Mesenchymal stem cell (in vitro differentiated cells and primary cell): ENCODE measurements around the gene MAP3K14.

Experiments
- DNase-seq: peaks from one replicate; pipeline ENCODE4 v3.0.0-alpha.2; 2013
- H2AFZ ChIP-seq: one replicate; pipeline ENCODE4 v1.6.1; 2013; ENCODE audit warnings: low read depth, mild to moderate bottlenecking, control low read depth, inconsistent platforms, low read length, moderate library complexity
- H2AK5ac ChIP-seq: 2 replicates; pipeline ENCODE4 v1.6.1; 2013; ENCODE audit warnings: low read length, moderate library complexity, mild to moderate bottlenecking, inconsistent platforms; ENCODE audit not compliant: severe bottlenecking
- H2BK120ac ChIP-seq: one replicate; pipeline ENCODE4 v1.6.1; 2013; ENCODE audit warnings: low read depth, mild to moderate bottlenecking, inconsistent platforms, low read length, moderate library complexity
- H2BK12ac ChIP-seq, 2 experiments: one replicate each; pipeline ENCODE4 v1.6.1; 2013; ENCODE audit warnings: inconsistent platforms in 2 of 2, low read length in 2 of 2, mild to moderate bottlenecking in 2 of 2, moderate library complexity in 2 of 2, control low read depth in 1 of 2
- H2BK15ac ChIP-seq: one replicate; pipeline ENCODE4 v1.6.1; 2013; ENCODE audit warnings: mild to moderate bottlenecking, low read depth, inconsistent platforms; ENCODE audit not compliant: poor library complexity, severe bottlenecking
- H2BK5ac ChIP-seq: 2 replicates; pipeline ENCODE4 v1.6.1; 2013; ENCODE audit warnings: low read depth, mild to moderate bottlenecking, low read length, control low read depth, inconsistent platforms; ENCODE audit not compliant: poor library complexity, severe bottlenecking
- H3K14ac ChIP-seq, 2 experiments: one replicate each; pipeline ENCODE4 v1.6.1; 2013; ENCODE audit warnings: inconsistent platforms in 2 of 2, low read length in 2 of 2, control low read depth in 1 of 2, mild to moderate bottlenecking in 1 of 2, moderate library complexity in 1 of 2
- H3K18ac ChIP-seq, 2 experiments: one replicate each; pipeline ENCODE4 v1.6.1; 2013; ENCODE audit warnings: inconsistent platforms in 2 of 2, low read length in 2 of 2, control low read depth in 1 of 2, low read depth in 1 of 2, mild to moderate bottlenecking in 1 of 2
- H3K23ac ChIP-seq, 2 experiments: one replicate each; pipeline ENCODE4 v1.6.1; 2013; ENCODE audit warnings: inconsistent platforms in 2 of 2, low read length in 2 of 2, mild to moderate bottlenecking in 2 of 2, moderate library complexity in 2 of 2, control low read depth in 1 of 2
- H3K27ac ChIP-seq: 2 replicates; pipeline ENCODE4 v1.5.1; 2013; ENCODE audit warnings: mild to moderate bottlenecking, moderate library complexity, low read length, control low read depth, inconsistent platforms; ENCODE audit not compliant: poor library complexity, severe bottlenecking
- H3K27me3 ChIP-seq, 2 experiments: 2 replicates each; pipeline versions ENCODE4 v1.6.1 to v1.7.0; 2013; ENCODE audit warnings: low read length in 2 of 2, mild to moderate bottlenecking in 2 of 2, moderate library complexity in 2 of 2, control low read depth in 1 of 2, inconsistent platforms in 1 of 2; ENCODE audit not compliant: control insufficient read depth in 1 of 2, insufficient read depth in 1 of 2
- H3K36me3 ChIP-seq, 2 experiments: 2 replicates each; pipeline versions ENCODE4 v1.6.1 to v1.7.0; 2013; ENCODE audit warnings: low read length in 2 of 2, control low read depth in 1 of 2, inconsistent platforms in 1 of 2, low read depth in 1 of 2, mild to moderate bottlenecking in 1 of 2; ENCODE audit not compliant: insufficient read depth in 2 of 2, control insufficient read depth in 1 of 2
- H3K4ac ChIP-seq, 2 experiments: one replicate each; pipeline ENCODE4 v1.6.1; 2013; ENCODE audit warnings: inconsistent platforms in 2 of 2, low read length in 2 of 2, mild to moderate bottlenecking in 2 of 2, moderate library complexity in 2 of 2, control low read depth in 1 of 2, low read depth in 1 of 2
- H3K4me1 ChIP-seq: 2 replicates; pipeline ENCODE4 v1.6.1; 2013; ENCODE audit warnings: low read depth, low read length, control low read depth; ENCODE audit not compliant: control insufficient read depth, insufficient read depth
- H3K4me2 ChIP-seq: 2 replicates; pipeline ENCODE4 v1.6.1; 2013; ENCODE audit warnings: low read length, mild to moderate bottlenecking, inconsistent platforms; ENCODE audit not compliant: poor library complexity, severe bottlenecking
- H3K4me3 ChIP-seq, 2 experiments: 2 replicates each; pipeline versions ENCODE4 v1.5.1 to v1.7.0; 2013; ENCODE audit warnings: low read length in 2 of 2, mild to moderate bottlenecking in 2 of 2, control low read depth in 1 of 2, low read depth in 1 of 2; ENCODE audit not compliant: insufficient read depth in 1 of 2
- H3K79me1 ChIP-seq: replicated peaks from 2 replicates; pipeline ENCODE4 v1.6.1; 2013; ENCODE audit warnings: mild to moderate bottlenecking, control low read depth, low read length, inconsistent platforms; ENCODE audit not compliant: poor library complexity, severe bottlenecking
- H3K9ac ChIP-seq: 2 replicates; pipeline ENCODE4 v1.7.0; 2013; ENCODE audit warnings: mild to moderate bottlenecking, low read length, moderate library complexity
- H3K9me3 ChIP-seq: 2 replicates; pipeline ENCODE4 v1.7.0; 2013; ENCODE audit warnings: mild to moderate bottlenecking, low read length; ENCODE audit not compliant: control insufficient read depth
- H4K8ac ChIP-seq: one replicate; pipeline ENCODE4 v1.6.1; 2013; ENCODE audit warnings: inconsistent platforms, mild to moderate bottlenecking, low read length, moderate library complexity
- H4K91ac ChIP-seq: one replicate; pipeline ENCODE4 v1.6.1; 2013; ENCODE audit warnings: mild to moderate bottlenecking, low read length, inconsistent platforms
- WGBS: methylation state at CpG from one replicate; pipeline ENCODE4 v1.1.7; 2013; ENCODE audit warnings: mixed read lengths; 5-methylcytosine and 5-hydroxymethylcytosine counted together

Gene MAP3K14

GRCh38 chr17:45342306-45342705 is 25.5 kb upstream of the MAP3K14 start:
- Histone ChIP-seq H3K18ac (peak overlapping the region in 1 of 2 experiments; percentile 32), H3K4me2 (no peak overlapping the region), H2BK5ac (no peak overlapping the region), H3K9me3 (no peaks in the 10 kb centered on the region), H3K23ac (no peak overlapping the region), H3K4me1 (peaks cover 44% of the 10 kb centered on the region), H3K4ac (peak overlapping the region; percentile 42 to 76), H3K79me1 (peaks cover 3% of the 10 kb centered on the region), H2AFZ (no peak overlapping the region), H2BK12ac (peak overlapping the region; percentile 4 to 49), H2BK120ac (no peak overlapping the region), H3K36me3 (no peaks in the 10 kb centered on the region), H3K27me3 (no peaks in the 10 kb centered on the region), H2AK5ac (peak overlapping the region; percentile 32), H3K9ac (peak overlapping the region; percentile 54), H3K14ac (peak overlapping the region in 1 of 2 experiments; percentile 12), H3K4me3 (peak overlapping the region in 1 of 2 experiments; percentile 26), H2BK15ac (no peak overlapping the region), H4K8ac (peak overlapping the region; percentile 73), H3K27ac (peak overlapping the region; percentile 93), H4K91ac (peak overlapping the region; percentile 30)
- WGBS: 98% methylated on average over 11 of the region's 11 CpGs
- DNase-seq: no peak

- H3K9ac ChIP-seq: peak overlapping the region; percentile 54
- no peak overlapping the region for H2AK5ac ChIP-seq
- no peak overlapping the region for H3K14ac ChIP-seq
- peak overlapping the region; percentile 46 for H2AFZ ChIP-seq
- no peaks in the 10 kb centered on the region for H3K9me3 ChIP-seq
- H3K4ac ChIP-seq: no peak overlapping the region
- peak overlapping the region; percentile 93 for H3K27ac ChIP-seq
- peaks cover 3% of the 10 kb centered on the region for H3K79me1 ChIP-seq
- no peak overlapping the region for H2BK120ac ChIP-seq
- no peak overlapping the region for H4K91ac ChIP-seq
- H4K8ac ChIP-seq: peak overlapping the region; percentile 67
- no peaks in the 10 kb centered on the region for H3K36me3 ChIP-seq
- peak overlapping the region; percentile 60 for H2BK15ac ChIP-seq
- no peak overlapping the region for H3K23ac ChIP-seq
- peak overlapping the region in 1 of 2 experiments; percentile 26 for H3K4me3 ChIP-seq
- H3K4me1 ChIP-seq: peaks cover 44% of the 10 kb centered on the region
- H2BK12ac ChIP-seq: peak overlapping the region; percentile 49 to 57
- DNase-seq: peak; percentile 80
- peak overlapping the region; percentile 40 to 80 for H3K18ac ChIP-seq
- peak overlapping the region; percentile 18 for H3K4me2 ChIP-seq
- H3K27me3 ChIP-seq: no peaks in the 10 kb centered on the region
- 10% methylated on average over 14 of the region's 14 CpGs for WGBS
- H2BK5ac ChIP-seq: no peak overlapping the region
These were observed 24.8 kb upstream of the MAP3K14 start for GRCh38 chr17:45341533-45342158.

GRCh38 chr17:45339646-45340605 is 23.1 kb upstream of the MAP3K14 start:
- Histone ChIP-seq H2BK120ac (no peak overlapping the region), H2AK5ac (peak overlapping the region; percentile 99), H2AFZ (no peak overlapping the region), H4K91ac (no peak overlapping the region), H3K79me1 (peaks cover 3% of the 10 kb centered on the region), H3K14ac (no peak overlapping the region), H3K4me2 (no peak overlapping the region), H3K27me3 (no peaks in the 10 kb centered on the region), H3K23ac (no peak overlapping the region), H3K4ac (peak overlapping the region in 1 of 2 experiments; percentile 47), H4K8ac (no peak overlapping the region), H3K18ac (peak overlapping the region in 1 of 2 experiments; percentile 18), H2BK12ac (peak overlapping the region; percentile 7 to 58), H3K36me3 (no peaks in the 10 kb centered on the region), H3K9me3 (no peaks in the 10 kb centered on the region), H3K4me3 (no peak overlapping the region), H3K9ac (no peak overlapping the region), H3K4me1 (peaks cover 35% of the 10 kb centered on the region), H2BK15ac (peak overlapping the region; percentile 86), H3K27ac (peak overlapping the region; percentile 67), H2BK5ac (no peak overlapping the region)
- no peak for DNase-seq
- WGBS: 76% methylated on average over 8 of the region's 8 CpGs

GRCh38 chr17:45338996-45339535 is 22.2 kb upstream of the MAP3K14 start:
- no peak overlapping the region for H3K27ac ChIP-seq
- no peak overlapping the region for H3K14ac ChIP-seq
- peaks cover 3% of the 10 kb centered on the region for H3K79me1 ChIP-seq
- H2BK15ac ChIP-seq: no peak overlapping the region
- peak overlapping the region; percentile 70 for H2AK5ac ChIP-seq
- peaks cover 42% of the 10 kb centered on the region for H3K4me1 ChIP-seq
- H2AFZ ChIP-seq: no peak overlapping the region
- no peak overlapping the region for H3K23ac ChIP-seq
- H2BK5ac ChIP-seq: no peak overlapping the region
- H3K4ac ChIP-seq: no peak overlapping the region
- no peak overlapping the region for H4K8ac ChIP-seq
- 96% methylated on average over 8 of the region's 8 CpGs for WGBS
- no peaks in the 10 kb centered on the region for H3K27me3 ChIP-seq
- no peak overlapping the region for H4K91ac ChIP-seq
- H3K9ac ChIP-seq: no peak overlapping the region
- no peaks in the 10 kb centered on the region for H3K9me3 ChIP-seq
- H3K36me3 ChIP-seq: no peaks in the 10 kb centered on the region
- H2BK12ac ChIP-seq: no peak overlapping the region
- no peak overlapping the region for H2BK120ac ChIP-seq
- H3K4me3 ChIP-seq: no peak overlapping the region
- no peak overlapping the region for H3K18ac ChIP-seq
- no peak for DNase-seq
- no peak overlapping the region for H3K4me2 ChIP-seq
